H1 (cell line): ENCODE results near the gene AMBN. TPM values are rescaled to one million over a fixed set of nuclear protein-coding genes. Genes with fewer than 3 reads are reported as not detected.

ENCODE experiments used
- CTBP2 ChIP-seq: IDR thresholded peaks from 2 replicates; pipeline ENCODE4 v1.7.0; 2011; ENCODE audit warnings: borderline replicate concordance, mild to moderate bottlenecking, moderate library complexity, mixed read lengths, low read length; ENCODE audit not compliant: insufficient read depth, insufficient read length
- FOSL1 ChIP-seq: IDR thresholded peaks from 2 replicates; pipeline ENCODE4 v1.6.1; 2011; ENCODE audit warnings: mild to moderate bottlenecking, low read depth, low read length, moderate library complexity; ENCODE audit not compliant: insufficient read depth
- NANOG ChIP-seq: IDR thresholded peaks from 2 replicates; pipeline ENCODE4 v1.6.1; 2011; ENCODE audit warnings: low read length, low read depth, mild to moderate bottlenecking, inconsistent platforms; ENCODE audit not compliant: insufficient read depth, poor library complexity, severe bottlenecking
- POLR2AphosphoS5 ChIP-seq: IDR thresholded peaks from 2 replicates; pipeline ENCODE4 v1.6.1; 2011; ENCODE audit warnings: low read depth, low read length
- polyA plus RNA-seq, 7 experiments: library from polyadenylated mRNA; depleted of rRNA in 3 of 7; stranded (reverse) in 5 of 7; unstranded in 2 of 7; fragments of >200 nt in 5 of 7; fragments of 200-250 nt in 2 of 7; gene quantifications; 1 replicate in 5 of 7; 2 replicates in 1 of 7; 4 replicates in 1 of 7; pipeline versions ENCODE4 v1.2.1 to v1.2.3, GENCODE V29; 2011 to 2013; ENCODE audit warnings: missing spikeins in 2 of 7, mixed read lengths in 2 of 7
- total RNA-seq: library from RNA; stranded (reverse); fragmentation: NEBNext Ultra II Directional; extraction: Animal tissue kit (Norgen Biotek cat#: 25700); gene quantifications from 2 replicates; pipeline ENCODE4 v1.2.1, GENCODE V29; 2021

AMBN gene
- total and polyA plus RNA-seq, 2 of the 8 experiments (the other 6 are each of a cell fraction or from before 2014, with no cell fraction given), result not detected

GRCh38 chr4:70613306-70614183 is 21.5 kb downstream of the AMBN start (continued):
- TF ChIP-seq POLR2AphosphoS5, result no peak
- TF ChIP-seq FOSL1, result no peak
- TF ChIP-seq NANOG, result no peak
- no peak for TF ChIP-seq CTBP2
